ENCODE results near the gene CTBP2. TPM values are rescaled to one million over a fixed set of nuclear protein-coding genes. Genes with fewer than 3 reads are reported as not detected.

Gene CTBP2
- total RNA-seq, 1 donor from 2014 or later: 123 TPM

DNA sequence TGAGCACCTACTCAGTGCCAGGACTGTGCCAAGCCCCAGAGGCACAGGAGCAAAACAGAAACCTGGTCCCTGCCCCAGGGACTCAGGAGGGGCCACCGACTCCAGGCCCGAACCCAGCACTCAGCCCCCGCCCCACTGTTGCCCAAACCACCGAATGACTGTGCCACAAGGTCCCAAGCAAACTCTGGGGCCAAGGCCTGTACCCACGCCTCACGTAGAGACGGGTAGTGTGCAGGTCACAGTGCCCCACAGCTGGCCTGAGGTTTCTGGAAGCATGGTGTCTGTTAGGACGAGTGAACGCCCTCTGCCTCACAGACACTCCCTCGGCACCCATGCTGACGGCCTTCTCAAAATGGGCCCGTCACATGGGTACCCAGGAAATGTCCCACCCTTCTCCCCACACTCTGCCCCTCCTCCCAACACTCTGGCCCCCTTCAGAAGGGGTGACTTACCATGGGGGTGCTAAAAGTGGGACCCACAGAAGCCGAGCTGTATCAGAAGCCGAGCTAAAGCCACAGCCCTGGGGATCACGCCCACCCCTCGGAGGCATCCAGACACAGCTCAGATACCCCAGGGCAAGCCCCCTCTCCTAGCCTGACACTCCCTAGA is 44.2 kb downstream of the CTBP2 start:
- FAIRE-seq: no peak
- Histone ChIP-seq H3K36me3 (ENCODE audit: control insufficient read depth, insufficient read depth, low read length) (peaks cover 8% of the 10 kb centered on the region), H3K4me3 (ENCODE audit: low read depth, low read length) (no peak overlapping the region), H3K27me3 (ENCODE audit: control insufficient read depth, insufficient read depth, low read length) (no peaks in the 10 kb centered on the region)
- TF ChIP-seq CTCF (IDR thresholded peaks at IDR 0.05; ENCODE audit: insufficient read depth, low read length, severe bottlenecking): no peak
- DNase-seq (ENCODE audit: low read depth): no peak

DNA sequence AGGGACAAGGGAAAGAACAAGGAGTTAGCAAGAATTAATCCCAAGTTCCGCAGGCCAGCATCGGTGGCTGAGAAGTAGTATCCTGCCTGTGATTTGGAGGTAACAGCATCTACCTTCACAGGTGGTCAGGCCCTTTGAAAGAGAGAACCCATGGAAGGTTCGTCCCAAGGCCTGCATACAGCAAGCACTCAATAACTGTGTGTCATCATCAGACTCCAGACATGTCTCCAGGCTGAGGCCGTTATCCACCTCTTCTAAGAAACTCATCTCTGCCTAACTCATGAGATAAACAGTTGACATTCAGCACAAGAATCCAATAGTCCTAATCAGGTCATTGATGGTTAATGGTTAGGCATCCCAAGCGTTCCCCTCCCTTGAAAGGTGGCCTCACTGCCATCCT is 45.0 kb downstream of the CTBP2 start:
- Histone ChIP-seq H3K4me3 (ENCODE audit: low read depth, low read length) (no peak overlapping the region), H3K27me3 (ENCODE audit: control insufficient read depth, insufficient read depth, low read length) (no peaks in the 10 kb centered on the region), H3K36me3 (ENCODE audit: control insufficient read depth, insufficient read depth, low read length) (peaks cover 8% of the 10 kb centered on the region)
- no peak for DNase-seq (ENCODE audit: low read depth)
- TF ChIP-seq CTCF (IDR thresholded peaks at IDR 0.05; ENCODE audit: insufficient read depth, low read length, severe bottlenecking): no peak
- FAIRE-seq: no peak

GRCh38 chr10:125114761-125115391 is 45.5 kb downstream of the CTBP2 start:
- DNase-seq (ENCODE audit: low read depth) (no peak), FAIRE-seq (peak; percentile 79)
- Histone ChIP-seq H3K4me3 (ENCODE audit: low read depth, low read length) (no peak overlapping the region), H3K27me3 (ENCODE audit: control insufficient read depth, insufficient read depth, low read length) (no peaks in the 10 kb centered on the region), H3K36me3 (ENCODE audit: control insufficient read depth, insufficient read depth, low read length) (peaks cover 8% of the 10 kb centered on the region)
- TF ChIP-seq CTCF (IDR thresholded peaks at IDR 0.05; ENCODE audit: insufficient read depth, low read length, severe bottlenecking): no peak

DNA sequence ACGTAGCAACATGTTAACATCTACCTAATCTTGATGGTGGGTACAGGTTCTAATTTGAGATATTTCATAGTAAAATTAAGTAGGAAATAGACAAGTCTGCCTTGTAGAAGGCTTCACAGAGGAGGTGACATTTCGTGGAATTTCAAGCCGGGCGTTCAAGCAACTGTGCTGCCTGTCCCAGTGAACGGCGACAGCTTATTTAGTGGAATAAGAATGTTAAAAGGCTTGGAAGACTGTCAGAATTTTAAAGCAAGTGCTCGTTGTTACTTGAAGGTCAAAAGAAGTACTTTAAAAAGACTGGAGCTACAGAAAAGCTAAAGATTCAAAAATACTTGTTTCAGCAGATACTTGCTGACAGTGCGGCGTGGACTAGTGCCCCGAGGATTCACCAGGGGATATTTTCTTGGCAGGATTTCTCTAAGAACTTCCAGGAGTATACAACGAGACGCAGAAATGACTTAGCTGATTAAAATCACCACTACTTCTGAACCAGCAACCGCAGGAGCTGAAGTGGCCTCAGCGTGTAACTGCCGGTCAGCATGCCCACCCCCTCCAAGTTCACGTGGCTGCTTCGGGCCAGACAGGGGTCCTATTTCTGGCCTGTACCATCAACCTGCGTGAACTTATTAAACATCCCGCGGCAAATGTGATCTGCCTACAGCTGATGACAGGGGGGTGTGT is 46.5 kb downstream of the CTBP2 start:
- FAIRE-seq (no peak), DNase-seq (ENCODE audit: low read depth) (no peak)
- Histone ChIP-seq H3K36me3 (ENCODE audit: control insufficient read depth, insufficient read depth, low read length) (peaks cover 14% of the 10 kb centered on the region), H3K4me3 (ENCODE audit: low read depth, low read length) (no peak overlapping the region), H3K27me3 (ENCODE audit: control insufficient read depth, insufficient read depth, low read length) (no peaks in the 10 kb centered on the region)
- no peak for TF ChIP-seq CTCF (IDR thresholded peaks at IDR 0.05; ENCODE audit: insufficient read depth, low read length, severe bottlenecking)

DNA sequence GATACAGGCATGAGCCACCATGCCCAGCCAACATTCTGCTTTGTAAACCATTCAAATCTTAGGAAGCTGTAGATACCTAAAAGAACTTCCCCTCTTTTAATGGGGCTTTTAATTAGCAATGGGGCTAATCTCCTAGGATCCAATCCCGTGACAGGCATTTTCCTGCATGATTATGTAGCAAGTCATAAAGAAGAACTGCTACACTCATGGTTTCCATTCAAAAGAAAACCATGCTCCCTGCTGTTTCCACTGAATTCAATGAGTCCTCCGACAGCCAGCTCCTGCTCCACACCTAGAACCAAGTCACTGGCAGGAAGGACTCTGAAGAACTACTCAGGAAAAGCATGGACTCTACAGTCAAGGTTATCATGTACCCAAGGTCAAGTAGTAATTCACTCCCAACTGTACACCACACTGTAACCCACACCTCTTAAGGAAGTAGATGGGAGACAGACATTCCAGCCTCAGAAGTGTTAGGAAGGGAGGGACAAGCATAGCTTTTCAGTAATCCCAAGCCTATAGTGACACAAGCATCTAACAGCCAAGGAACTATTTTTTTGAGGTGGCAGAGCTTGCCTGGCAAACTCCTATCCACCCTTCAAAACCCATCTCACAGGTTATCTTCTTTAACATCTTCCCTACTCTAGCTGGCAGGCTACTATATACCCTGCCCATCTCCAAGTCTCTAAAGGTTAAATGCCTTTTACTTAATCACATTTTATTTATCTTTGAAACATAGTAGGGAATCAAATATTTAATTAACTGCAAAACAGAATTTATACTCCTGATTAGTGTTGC is 47.5 kb downstream of the CTBP2 start:
- Histone ChIP-seq H3K36me3 (ENCODE audit: control insufficient read depth, insufficient read depth, low read length) (peaks cover 20% of the 10 kb centered on the region), H3K27me3 (ENCODE audit: control insufficient read depth, insufficient read depth, low read length) (no peaks in the 10 kb centered on the region)
- no peak for FAIRE-seq

More for the DNA sequence above, 47.5 kb downstream of the CTBP2 start:
- H3K4me3 ChIP-seq (ENCODE audit: low read depth, low read length): no peak overlapping the region
- no peak for TF ChIP-seq CTCF (IDR thresholded peaks at IDR 0.05; ENCODE audit: insufficient read depth, low read length, severe bottlenecking)
- DNase-seq (ENCODE audit: low read depth): no peak
